HCT116 (cell line): ENCODE measurements around the gene TUBB4A. TPM values are rescaled to one million over a fixed set of nuclear protein-coding genes. Genes with fewer than 3 reads are reported as not detected.

Source experiments
- ATAC-seq: fragments of 200-7000 bp; cut with Tn5 transposase; 2 replicates; pipeline ENCODE4 v1.9.1; 2020; ENCODE audit warnings: mild to moderate bottlenecking, moderate library complexity
- BruUV-seq: library from RNA; stranded (reverse); fragments of 400-500 nt; replicated peaks from 2 replicates; lab custom pipeline; 2021; lab: Mats Ljungman, UMichigan
- CTCF ChIA-PET: fragments of 300-600 bp; sonication (Branson Sonifier 250); formaldehyde crosslinking; loops from one replicate; lab custom pipeline; 2021; ENCODE audit warnings: antibody characterized with exemption; lab: Charles Lee
- POLR2A ChIA-PET: fragments of 300-600, 350-600 bp; sonication (Branson Sonifier 250); formaldehyde crosslinking; loops from one replicate; lab custom pipeline; 2021; ENCODE audit warnings: antibody characterized with exemption; lab: Charles Lee
- RAD21 ChIA-PET, 2 experiments: fragments of 300-600 bp; sonication (Branson Sonifier 250); formaldehyde crosslinking; loops; one replicate each; lab custom pipeline; 2023; ENCODE audit warnings: low total read pairs in 2 of 2; ENCODE audit not compliant: uncharacterized antibody in 2 of 2, unreplicated experiment in 2 of 2, low non-redundant PET in 1 of 2; lab: Charles Lee
- DNase-seq: peaks from one replicate; pipeline ENCODE4 v3.0.0-alpha.2; 2010; ENCODE audit warnings: low read depth, low spot score
- H2AFZ ChIP-seq: fragments of 200-600 bp; shearing (Covaris generic), sonication (generic); 2 replicates; pipeline ENCODE4 v1.6.1; 2017; ENCODE audit warnings: low read depth, mixed run types, mixed read lengths, antibody characterized with exemption, low read length; ENCODE audit not compliant: poor library complexity, severe bottlenecking
- H3K27ac ChIP-seq: 2 replicates; pipeline ENCODE4 v1.5.1; 2012; ENCODE audit warnings: low read depth, low read length
- H3K27me3 ChIP-seq: fragments of 200-600 bp; sonication (generic); 2 replicates; pipeline ENCODE4 v1.6.1; 2016; ENCODE audit warnings: mixed run types, low read length, mixed read lengths; ENCODE audit not compliant: insufficient read depth
- H3K36me3 ChIP-seq, 2 experiments: fragments of 200-500 bp in 1 of 2; fragments of 200-600 bp in 1 of 2; sonication (Bioruptor generic) in 1 of 2; sonication (generic) in 1 of 2; 2 replicates each; pipeline versions ENCODE4 v1.5.1 to v1.6.1; 2014 to 2016; ENCODE audit warnings: low read length in 2 of 2, inconsistent platforms in 1 of 2, mixed read lengths in 1 of 2, mixed run types in 1 of 2; ENCODE audit not compliant: insufficient read depth in 2 of 2, control insufficient read depth in 1 of 2
- H3K4me1 ChIP-seq, 2 experiments: fragments of 200-600 bp in 1 of 2; sonication (generic) in 1 of 2; 2 replicates each; pipeline versions ENCODE4 v1.5.1 to v1.6.1; 2012 to 2017; ENCODE audit warnings: low read length in 2 of 2, inconsistent platforms in 1 of 2, mild to moderate bottlenecking in 1 of 2, mixed read lengths in 1 of 2, mixed run types in 1 of 2, moderate library complexity in 1 of 2; ENCODE audit not compliant: insufficient read depth in 2 of 2, control insufficient read depth in 1 of 2
- H3K4me2 ChIP-seq: fragments of 200-600 bp; sonication (generic); 2 replicates; pipeline ENCODE4 v1.6.1; 2017; ENCODE audit warnings: mixed run types, low read length, mixed read lengths
- H3K4me3 ChIP-seq, 2 experiments: fragments of 200-600 bp in 1 of 2; sonication (generic) in 1 of 2; replicated peaks in 1 of 2; 2 replicates each; pipeline ENCODE4 v1.5.1; 2011 to 2016; ENCODE audit warnings: low read length in 2 of 2, control low read depth in 1 of 2, low read depth in 1 of 2, mild to moderate bottlenecking in 1 of 2, mixed read lengths in 1 of 2, mixed run types in 1 of 2
- H3K79me2 ChIP-seq: fragments of 200-600 bp; sonication (generic); 2 replicates; pipeline ENCODE4 v1.6.1; 2017; ENCODE audit warnings: mild to moderate bottlenecking, mixed run types, low read length, moderate library complexity, mixed read lengths; ENCODE audit not compliant: insufficient read depth
- H3K9ac ChIP-seq: fragments of 200-600 bp; sonication (generic); 2 replicates; pipeline ENCODE4 v1.6.1; 2016; ENCODE audit warnings: low read length, mixed read lengths
- H3K9me2 ChIP-seq: fragments of 200-600 bp; sonication (generic), shearing (Covaris generic); 2 replicates; pipeline ENCODE4 v1.6.1; 2017; ENCODE audit warnings: mixed run types, mild to moderate bottlenecking, moderate library complexity; ENCODE audit not compliant: insufficient read depth
- H3K9me3 ChIP-seq, 2 experiments: fragments of 200-500 bp in 1 of 2; fragments of 200-600 bp in 1 of 2; sonication (Bioruptor generic) in 1 of 2; sonication (generic) in 1 of 2; 2 replicates each; pipeline ENCODE4 v1.6.1; 2014 to 2017; ENCODE audit warnings: low read length in 2 of 2, mixed read lengths in 2 of 2, inconsistent platforms in 1 of 2, low read depth in 1 of 2, mild to moderate bottlenecking in 1 of 2, mixed run types in 1 of 2, moderate library complexity in 1 of 2; ENCODE audit not compliant: control insufficient read depth in 1 of 2, insufficient read depth in 1 of 2
- H4K20me1 ChIP-seq: fragments of 200-600 bp; sonication (generic), shearing (Covaris generic); 2 replicates; pipeline ENCODE4 v1.6.1; 2017; ENCODE audit warnings: mixed run types, mild to moderate bottlenecking, moderate library complexity; ENCODE audit not compliant: insufficient read depth
- CBX3 ChIP-seq: IDR thresholded peaks from 2 replicates; pipeline ENCODE4 v1.6.1; 2012; ENCODE audit warnings: low read depth
- CEBPB ChIP-seq: IDR thresholded peaks from 2 replicates; pipeline ENCODE4 v1.6.1; 2012; ENCODE audit warnings: low read depth
- CTCF ChIP-seq, 3 experiments: fragments of 200-600 bp in 1 of 3; sonication (generic) in 1 of 3; IDR thresholded peaks in 2 of 3; conservative IDR thresholded peaks in 1 of 3; 2 replicates each; pipeline ENCODE4 v1.5.1; 2012 to 2017; ENCODE audit warnings: low read depth in 2 of 3, low read length in 2 of 3, antibody characterized with exemption in 1 of 3, borderline replicate concordance in 1 of 3, control low read depth in 1 of 3, mild to moderate bottlenecking in 1 of 3, mixed read lengths in 1 of 3, mixed run types in 1 of 3, moderate library complexity in 1 of 3; ENCODE audit not compliant: insufficient read depth in 1 of 3
- ELF1 ChIP-seq: IDR thresholded peaks from 2 replicates; pipeline ENCODE4 v1.6.1; 2012; ENCODE audit warnings: low read depth, borderline replicate concordance
- MAX ChIP-seq: IDR thresholded peaks from 2 replicates; pipeline ENCODE4 v1.6.1; 2012
- POLR2AphosphoS5 ChIP-seq: IDR thresholded peaks from 2 replicates; pipeline ENCODE4 v1.6.1; 2011; ENCODE audit warnings: mild to moderate bottlenecking, low read depth, low read length, moderate library complexity
- REST ChIP-seq: IDR thresholded peaks from 2 replicates; pipeline ENCODE4 v1.6.1; 2012; ENCODE audit warnings: low read depth
- SP1 ChIP-seq: IDR thresholded peaks from 2 replicates; pipeline ENCODE4 v1.6.1; 2012; ENCODE audit warnings: low read depth
- YY1 ChIP-seq: IDR thresholded peaks from 2 replicates; pipeline ENCODE4 v1.6.1; 2011; ENCODE audit warnings: low read length, low read depth, moderate library complexity, mild to moderate bottlenecking; ENCODE audit not compliant: insufficient replicate concordance; ENCODE audit errors: extremely low read depth
- ZBTB33 ChIP-seq: IDR thresholded peaks from 2 replicates; pipeline ENCODE4 v1.6.1; 2011; ENCODE audit warnings: mild to moderate bottlenecking, low read length, moderate library complexity; ENCODE audit not compliant: insufficient replicate concordance; ENCODE audit errors: extremely low read depth
- intact Hi-C: fragments of 100-400 bp; cut with micrococcal nuclease; formaldehyde crosslinking; loops from 2 replicates; pipeline ENCODE4 v1.10.0; 2022
- total RNA-seq: library from RNA; stranded (reverse); gene quantifications from one replicate; pipeline ENCODE4 v1.2.1, GENCODE V29; 2021; ENCODE audit not compliant: unreplicated experiment

The TUBB4A gene
- total RNA-seq, 1 experiment from 2014 or later, result 32.5 TPM

- no peak for DNase-seq
- Histone ChIP-seq H3K79me2 (no peaks in the 10 kb centered on the region), H3K36me3 (no peaks in the 10 kb centered on the region), H2AFZ (no peak overlapping the region), H3K4me1 (peaks cover 0 to 8% of the 10 kb centered on the region in 2 experiments; a peak in 1 of 4 replicates), H3K4me2 (no peak overlapping the region)
- BruUV-seq, result no TSS peak
- TF ChIP-seq YY1 (no peak), MAX (no peak), ZBTB33 (no peak), SP1 (no peak)
- TF ChIP-seq, all 23 proteins: peak for 0
- Histone ChIP-seq H3K9ac (no peak overlapping the region), H4K20me1 (no peaks in the 10 kb centered on the region), H3K4me3 (no peak overlapping the region), H3K9me3 (no peaks in the 10 kb centered on the region), H3K9me2 (no peaks in the 10 kb centered on the region), H3K27me3 (no peaks in the 10 kb centered on the region), H3K27ac (no peak overlapping the region)
- CTCF ChIA-PET, result no interaction called here
- intact Hi-C loops, result loop anchor here (1.0 kb wide), 1 partner anchor 151 kb away; no protein-coding TSS in a partner anchor
- RAD21 ChIA-PET, result no interaction called here
- POLR2A ChIA-PET, result no interaction called here
- ATAC-seq, result peak; percentile 15; the same call in 1 of the 2 replicates
These were observed 19.8 kb downstream of the TUBB4A start for GRCh38 chr19:6482343-6482686.

- DNase-seq, result no peak
- CTCF ChIA-PET, result no interaction called here
- no peak within 1 kb of the TSS; the same call in 1 of the 2 replicates for H3K27ac ChIP-seq
- TF ChIP-seq REST (no peak), CTCF (IDR thresholded peaks at IDR 0.05 in 2 of 3, conservative IDR thresholded peaks at IDR 0.05 in 1 of 3; ENCODE audit: borderline replicate concordance in 1 of 3, insufficient read depth in 1 of 3, low read depth in 2 of 3, low read length in 2 of 3) (peak; percentile 65 to 90 (median 79); a peak in 5 of 6 replicates), ELF1 (no peak), POLR2AphosphoS5 (no peak), CBX3 (no peak), CEBPB (no peak)
These were observed 20.4 kb downstream of the TUBB4A start, which contains the start of gene DENND1C for GRCh38 chr19:6481541-6482342. TSS of gene DENND1C (minus strand) at chr19:6481787. CDS start at chr19:6481695, 92 bp downstream.

More at GRCh38 chr19:6481541-6482342, 20.4 kb downstream of the TUBB4A start, which contains the start of gene DENND1C:
- Histone ChIP-seq H3K9me3 (no peaks in the 10 kb centered on the region), H3K4me2 (no peak within 1 kb of the TSS), H3K4me1 (peaks cover 0 to 8% of the 10 kb centered on the region in 2 experiments; a peak in 1 of 4 replicates), H3K27me3 (no peaks in the 10 kb centered on the region), H3K9me2 (no peaks in the 10 kb centered on the region), H3K9ac (no peak within 1 kb of the TSS), H3K4me3 (no peak within 1 kb of the TSS), H3K36me3 (no peaks in the 10 kb centered on the region), H3K79me2 (no peaks in the 10 kb centered on the region), H4K20me1 (no peaks in the 10 kb centered on the region), H2AFZ (no peak within 1 kb of the TSS)
- ChIA-PET POLR2A (no interaction called here), RAD21 (no interaction called here)
- no TSS peak for BruUV-seq
- intact Hi-C loops, result loop anchor here (1.0 kb wide), 1 partner anchor 152 kb away; no protein-coding TSS in a partner anchor
- peak; percentile 88 for ATAC-seq
